ENCODE measurements around the gene ABAT.

The ABAT gene

GRCh38 chr16:8716052-8716451 is 41.6 kb downstream of the ABAT start:
- no peak for DNase-seq (ENCODE audit: low read depth in 2 of 3, low spot score in 1 of 3)

GRCh38 chr16:8716592-8716991 is 42.2 kb downstream of the ABAT start:
- DNase-seq (ENCODE audit: low read depth in 2 of 3, low spot score in 1 of 3) = no peak

- DNase-seq (ENCODE audit: low read depth in 2 of 3, low spot score in 1 of 3) = no peak
These were observed 43.1 kb downstream of the ABAT start for GRCh38 chr16:8717469-8717868.

GRCh38 chr16:8717892-8718415 is 43.5 kb downstream of the ABAT start:
- no peak for DNase-seq (ENCODE audit: low read depth in 2 of 3, low spot score in 1 of 3)

GRCh38 chr16:8718851-8719680 is 44.6 kb downstream of the ABAT start:
- DNase-seq (ENCODE audit: low read depth in 2 of 3, low spot score in 1 of 3) = no peak

- no peak for DNase-seq (ENCODE audit: low read depth in 2 of 3, low spot score in 1 of 3)
These were observed 45.9 kb downstream of the ABAT start for GRCh38 chr16:8720080-8720966.

GRCh38 chr16:8720967-8721308 is 46.5 kb downstream of the ABAT start:
- no peak for DNase-seq (ENCODE audit: low read depth in 2 of 3, low spot score in 1 of 3)

- DNase-seq (ENCODE audit: low read depth in 2 of 3, low spot score in 1 of 3) = no peak
These were observed 47.1 kb downstream of the ABAT start for GRCh38 chr16:8721336-8722024.

- DNase-seq (ENCODE audit: low read depth in 2 of 3, low spot score in 1 of 3) = no peak
These were observed 47.6 kb downstream of the ABAT start for GRCh38 chr16:8722025-8722348.

- DNase-seq (ENCODE audit: low read depth in 2 of 3, low spot score in 1 of 3) = no peak
These were observed 51.2 kb downstream of the ABAT start for GRCh38 chr16:8725513-8726178.

GRCh38 chr16:8727131-8727806 is 52.9 kb downstream of the ABAT start:
- no peak for DNase-seq (ENCODE audit: low read depth in 2 of 3, low spot score in 1 of 3)

GRCh38 chr16:8727857-8728618 is 53.6 kb downstream of the ABAT start:
- DNase-seq (ENCODE audit: low read depth in 2 of 3, low spot score in 1 of 3) = no peak

- DNase-seq (ENCODE audit: low read depth in 2 of 3, low spot score in 1 of 3) = no peak
These were observed 55.4 kb downstream of the ABAT start for GRCh38 chr16:8729779-8730334.

GRCh38 chr16:8730335-8730915 is 56.0 kb downstream of the ABAT start:
- DNase-seq (ENCODE audit: low read depth in 2 of 3, low spot score in 1 of 3) = no peak

GRCh38 chr16:8733849-8734540 is 59.6 kb downstream of the ABAT start:
- DNase-seq (ENCODE audit: low read depth in 2 of 3, low spot score in 1 of 3) = no peak

GRCh38 chr16:8735574-8735973 is 61.2 kb downstream of the ABAT start:
- no peak for DNase-seq (ENCODE audit: low read depth in 2 of 3, low spot score in 1 of 3)

- no peak for DNase-seq (ENCODE audit: low read depth in 2 of 3, low spot score in 1 of 3)
These were observed 61.8 kb downstream of the ABAT start for GRCh38 chr16:8736123-8736668.

- DNase-seq (ENCODE audit: low read depth in 2 of 3, low spot score in 1 of 3) = no peak
These were observed 64.7 kb downstream of the ABAT start for GRCh38 chr16:8739151-8739550.
